GM18907 (cell line): Measurements from ENCODE around the gene USP37.

ENCODE experiments used
- ATAC-seq: cut with Tn5 transposase; IDR thresholded peaks from one replicate; pipeline ENCODE4 v1.9.1; 2021; ENCODE audit warnings: mild to moderate bottlenecking, moderate library complexity; ENCODE audit not compliant: unreplicated experiment

Gene USP37, protein sequence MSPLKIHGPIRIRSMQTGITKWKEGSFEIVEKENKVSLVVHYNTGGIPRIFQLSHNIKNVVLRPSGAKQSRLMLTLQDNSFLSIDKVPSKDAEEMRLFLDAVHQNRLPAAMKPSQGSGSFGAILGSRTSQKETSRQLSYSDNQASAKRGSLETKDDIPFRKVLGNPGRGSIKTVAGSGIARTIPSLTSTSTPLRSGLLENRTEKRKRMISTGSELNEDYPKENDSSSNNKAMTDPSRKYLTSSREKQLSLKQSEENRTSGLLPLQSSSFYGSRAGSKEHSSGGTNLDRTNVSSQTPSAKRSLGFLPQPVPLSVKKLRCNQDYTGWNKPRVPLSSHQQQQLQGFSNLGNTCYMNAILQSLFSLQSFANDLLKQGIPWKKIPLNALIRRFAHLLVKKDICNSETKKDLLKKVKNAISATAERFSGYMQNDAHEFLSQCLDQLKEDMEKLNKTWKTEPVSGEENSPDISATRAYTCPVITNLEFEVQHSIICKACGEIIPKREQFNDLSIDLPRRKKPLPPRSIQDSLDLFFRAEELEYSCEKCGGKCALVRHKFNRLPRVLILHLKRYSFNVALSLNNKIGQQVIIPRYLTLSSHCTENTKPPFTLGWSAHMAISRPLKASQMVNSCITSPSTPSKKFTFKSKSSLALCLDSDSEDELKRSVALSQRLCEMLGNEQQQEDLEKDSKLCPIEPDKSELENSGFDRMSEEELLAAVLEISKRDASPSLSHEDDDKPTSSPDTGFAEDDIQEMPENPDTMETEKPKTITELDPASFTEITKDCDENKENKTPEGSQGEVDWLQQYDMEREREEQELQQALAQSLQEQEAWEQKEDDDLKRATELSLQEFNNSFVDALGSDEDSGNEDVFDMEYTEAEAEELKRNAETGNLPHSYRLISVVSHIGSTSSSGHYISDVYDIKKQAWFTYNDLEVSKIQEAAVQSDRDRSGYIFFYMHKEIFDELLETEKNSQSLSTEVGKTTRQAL

DNA sequence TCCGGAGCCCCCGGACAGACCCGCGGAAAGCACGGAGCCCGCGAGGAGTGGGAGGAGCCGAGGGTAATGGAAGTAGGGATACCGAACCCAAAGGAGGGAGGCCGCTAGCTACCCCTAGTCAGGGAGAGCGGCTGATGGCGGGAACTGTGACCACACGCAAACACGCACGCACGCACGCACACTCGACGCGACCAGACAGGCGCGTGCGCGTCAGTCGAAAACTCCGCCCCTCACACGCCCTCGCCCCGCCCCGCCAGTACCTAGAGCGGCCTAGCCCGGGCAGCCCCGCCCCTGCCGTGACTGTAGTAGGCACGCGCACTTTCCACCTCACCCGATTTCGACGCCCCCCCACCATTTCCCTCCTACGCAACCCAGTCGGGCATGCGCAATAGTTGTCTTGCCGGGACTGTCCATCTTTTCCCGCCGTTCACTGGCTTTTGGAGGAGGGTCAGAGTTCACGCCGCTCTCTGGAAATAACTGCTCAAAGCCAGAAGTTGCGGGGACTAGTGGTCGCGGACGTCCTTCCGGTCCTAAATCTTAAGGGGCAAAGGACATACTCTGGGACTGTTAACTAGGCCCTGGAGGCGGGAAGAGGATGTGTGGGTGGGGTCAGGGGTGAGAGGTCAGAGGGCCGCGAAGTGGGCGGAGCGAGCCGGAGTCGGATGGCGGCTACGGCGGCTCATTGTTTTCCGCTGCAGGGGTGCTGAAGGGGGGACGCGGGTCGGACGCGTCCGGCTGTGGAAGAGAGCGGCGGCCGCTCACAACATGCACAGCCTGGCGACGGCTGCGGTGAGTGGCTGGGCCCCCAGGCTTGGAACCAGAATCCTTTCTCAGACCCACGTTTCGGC is at the start of gene USP37, which contains the start of gene CNOT9:
Gene USP37, minus strand, starts transcription at position 162 of the 848 bp plus-strand sequence. CDS start 9,698 bp downstream, outside the sequence.
Gene CNOT9, plus strand, starts transcription at position 650 of the 848 bp plus-strand sequence. Its CDS starts 116 bp downstream, at position 766.
- ATAC-seq = peak; percentile 79

DNA sequence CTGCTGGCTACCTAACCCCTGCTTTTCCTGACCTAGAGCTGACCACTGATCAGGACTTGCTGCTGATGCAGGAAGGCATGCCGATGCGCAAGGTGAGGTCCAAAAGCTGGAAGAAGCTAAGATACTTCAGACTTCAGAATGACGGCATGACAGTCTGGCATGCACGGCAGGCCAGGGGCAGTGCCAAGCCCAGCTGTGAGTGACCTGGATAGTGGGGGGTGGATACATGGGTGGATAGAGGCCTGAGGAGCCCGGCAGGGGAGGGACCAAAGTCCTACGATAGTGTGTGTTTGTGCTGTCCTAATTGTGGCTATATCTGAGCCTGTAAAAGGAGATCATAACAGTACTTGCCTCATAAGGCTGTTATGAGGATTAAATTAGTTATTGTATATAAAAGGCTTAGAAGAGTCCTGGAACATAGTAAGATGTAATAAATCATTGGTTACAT is 47.7 kb upstream of the USP37 start:
- no peak for ATAC-seq

DNA sequence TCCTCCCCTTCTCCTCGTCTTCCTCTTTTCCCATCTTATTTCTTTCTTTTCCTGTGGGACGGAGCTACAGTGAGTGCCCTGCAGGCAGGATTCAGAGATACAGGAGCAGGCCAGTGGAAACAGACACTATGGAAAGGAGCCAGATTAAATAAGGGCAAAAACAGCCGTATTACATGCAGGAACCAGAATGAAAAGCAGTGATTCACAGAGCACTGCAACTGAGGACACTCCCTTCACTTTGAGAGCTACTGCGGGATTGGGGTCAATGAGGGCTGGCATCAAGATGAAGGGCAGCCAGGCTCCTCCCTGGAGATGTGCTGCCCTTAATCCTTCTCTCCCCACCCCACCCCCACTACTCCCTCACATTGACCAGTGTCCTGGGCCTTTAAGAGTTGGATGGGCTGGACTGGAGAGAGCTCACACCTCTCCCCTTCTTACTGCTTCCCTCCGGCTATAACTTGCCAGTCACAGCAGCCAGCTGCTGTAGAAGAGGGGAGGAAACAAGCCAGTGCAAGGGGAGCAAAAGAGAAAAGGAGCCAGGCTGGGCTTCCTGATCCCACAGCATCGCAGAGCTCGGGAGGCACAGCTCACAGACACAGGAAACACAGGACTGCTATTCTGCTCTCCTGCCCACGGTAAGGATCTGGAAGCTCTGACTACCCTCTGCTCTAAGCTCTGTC is 39.4 kb upstream of the USP37 start, which contains the start of gene PLCD4:
Gene PLCD4, plus strand, starts transcription at position 464 of the 680 bp plus-strand sequence. CDS start 7,841 bp downstream, outside the sequence.
- no peak for ATAC-seq

DNA sequence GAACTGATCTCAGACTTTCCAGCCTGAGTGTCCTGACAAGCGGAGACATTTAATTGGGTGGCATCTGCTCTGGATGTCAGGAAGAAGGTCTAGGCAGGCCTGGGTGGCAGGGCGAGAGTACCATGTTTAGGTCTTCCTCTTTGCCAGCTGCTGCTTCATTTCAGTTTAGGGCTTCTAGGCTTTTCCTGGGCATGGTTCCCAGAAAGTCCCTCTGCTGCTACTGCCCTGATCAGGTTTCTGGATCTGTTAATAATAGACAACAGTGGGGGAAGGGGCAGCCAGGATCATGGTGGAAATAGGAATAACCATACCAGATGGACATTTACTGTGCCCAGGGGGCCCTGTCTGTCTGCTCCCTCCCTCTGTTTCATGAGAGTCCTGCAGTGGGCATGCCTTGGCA is 37.3 kb upstream of the USP37 start:
- no peak for ATAC-seq

DNA sequence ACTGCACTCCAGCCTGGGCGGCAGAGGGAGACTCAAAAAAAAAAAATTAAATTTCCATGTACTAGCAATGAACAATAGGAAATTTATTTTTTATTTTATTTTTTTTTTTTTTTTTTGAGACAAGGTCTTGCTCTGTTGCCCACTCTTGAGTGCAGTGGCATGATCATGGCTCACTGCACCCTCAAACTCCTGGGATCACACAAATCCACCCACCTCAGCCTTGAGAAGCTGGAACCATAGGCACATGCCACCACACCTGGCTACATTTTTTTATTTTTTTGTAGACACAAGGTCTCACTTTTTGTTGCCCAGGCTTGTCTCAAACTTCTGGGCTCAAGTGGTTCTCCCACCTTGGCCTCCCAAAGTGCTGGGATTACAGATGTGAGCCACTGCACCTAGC is 17.4 kb upstream of the USP37 start:
- no peak for ATAC-seq

DNA sequence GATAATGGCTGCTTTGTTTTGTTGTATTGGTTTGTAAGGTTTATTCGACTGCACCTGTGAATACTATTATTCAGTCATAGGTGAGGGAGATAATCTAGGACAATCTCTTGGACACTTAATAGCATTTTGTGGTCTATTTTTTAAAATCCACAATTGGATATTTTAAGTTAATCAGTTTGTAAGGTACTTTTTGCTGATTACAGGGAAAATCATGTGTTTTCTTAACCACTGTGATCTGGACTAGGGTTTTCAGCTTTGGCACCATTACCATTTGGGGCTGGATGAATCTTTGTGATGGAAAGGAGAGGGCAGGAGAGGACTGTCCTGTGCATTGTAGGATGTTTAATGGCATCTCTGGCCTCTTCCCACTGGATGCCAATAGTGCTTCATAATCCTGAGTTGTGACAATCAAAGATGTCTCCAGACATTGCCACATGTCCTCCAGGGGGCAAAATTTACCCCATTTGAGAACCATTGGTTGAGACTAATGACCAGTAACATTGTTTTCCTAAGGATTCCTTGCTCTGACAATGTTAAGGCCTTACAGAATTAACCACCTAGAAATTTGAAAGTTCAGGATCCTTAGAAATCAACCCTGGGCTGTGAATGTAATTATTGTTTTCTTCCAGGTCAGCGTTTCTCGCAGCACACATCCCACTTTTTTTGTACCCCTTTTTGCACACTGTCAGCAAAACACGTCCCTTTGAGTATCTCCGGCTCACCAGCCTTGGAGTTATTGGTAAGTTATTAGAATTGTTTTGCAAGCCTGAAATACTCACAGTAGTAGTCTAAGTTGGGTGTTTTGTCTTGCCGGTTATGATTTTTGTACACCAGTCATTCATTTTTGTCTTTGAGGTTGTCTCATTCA is 16.1 kb upstream of the USP37 start:
- no peak for ATAC-seq

DNA sequence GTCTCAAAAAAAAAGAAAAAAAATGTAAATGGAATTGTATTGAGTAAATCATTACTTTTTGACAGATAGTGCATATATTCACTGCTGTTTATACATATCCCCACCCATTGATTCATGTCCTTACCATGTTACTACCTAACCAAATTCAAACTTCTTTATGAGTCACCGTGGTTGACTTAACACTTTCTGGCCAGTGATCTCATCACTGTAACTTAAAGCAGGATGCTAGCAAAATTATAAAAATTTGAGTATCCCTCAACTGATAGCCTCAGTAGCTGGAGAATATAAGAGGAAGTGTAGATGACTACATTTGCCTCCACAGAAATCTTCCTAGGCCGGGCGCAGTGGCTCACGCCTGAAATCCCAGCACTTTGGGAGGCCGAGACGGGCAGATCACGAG is 13.9 kb upstream of the USP37 start:
- ATAC-seq = peak; percentile 78

DNA sequence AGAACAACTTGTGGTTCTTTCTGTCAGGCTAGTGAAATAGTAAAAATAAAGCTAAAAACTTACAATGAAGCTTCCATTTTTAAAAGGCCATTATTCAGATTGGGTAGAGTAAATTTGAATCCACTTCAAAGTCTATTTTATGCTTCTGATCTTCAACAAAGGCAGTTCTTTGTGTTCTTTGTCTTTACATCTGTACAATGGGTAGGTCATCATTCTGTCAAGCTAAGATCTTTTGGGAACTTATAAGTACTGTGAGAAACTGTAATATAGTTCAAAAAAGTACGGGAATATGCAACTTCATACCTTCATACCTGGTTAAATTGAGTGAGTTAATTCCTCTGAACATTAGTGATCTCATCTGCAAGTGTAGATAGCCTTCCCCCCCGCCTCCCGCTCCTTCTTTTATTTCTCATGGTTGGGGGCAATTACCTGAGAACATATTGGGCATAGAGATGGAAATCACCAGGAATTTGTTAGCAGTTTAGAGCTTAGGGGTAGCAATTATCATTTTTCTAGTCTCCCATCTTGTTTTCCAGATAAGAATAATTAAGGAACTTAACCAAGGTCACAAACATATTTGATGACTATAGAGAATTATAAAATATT is 10.2 kb upstream of the USP37 start:
- ATAC-seq = no peak

DNA sequence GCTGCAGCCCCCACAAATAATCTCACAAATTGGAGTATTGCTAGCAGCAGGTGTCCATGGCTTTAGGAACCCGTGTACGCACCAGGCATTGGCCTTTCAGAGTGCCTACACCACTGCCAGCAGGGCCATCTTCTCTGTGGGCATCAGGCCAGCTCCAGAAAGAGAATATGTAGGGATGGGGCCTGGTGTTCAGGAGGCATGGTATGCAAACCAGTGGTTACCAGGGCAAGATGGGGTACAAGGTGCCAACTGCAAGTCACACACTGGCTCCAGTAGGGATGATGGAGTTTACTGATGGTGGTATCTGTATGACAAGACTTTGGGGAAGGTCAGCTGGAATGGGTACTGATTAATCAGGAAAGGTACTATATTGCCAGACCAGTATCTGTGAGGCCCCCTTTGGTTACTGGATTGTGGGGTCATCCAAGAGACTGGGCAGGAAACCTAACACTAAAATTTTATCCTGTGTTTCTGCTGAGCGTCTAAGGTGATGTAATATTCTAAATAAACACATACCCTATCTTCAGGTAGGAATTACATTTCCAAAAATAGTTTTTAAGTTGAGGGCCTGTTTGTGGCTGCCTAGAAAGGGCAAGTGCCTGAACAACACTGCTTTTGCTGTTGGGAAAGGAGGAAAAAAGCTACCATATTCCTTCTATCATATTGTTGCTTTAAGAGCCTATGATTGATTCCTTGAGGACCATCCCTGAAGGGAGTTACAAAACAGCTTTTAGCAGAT is 9.5 kb upstream of the USP37 start:
- no peak for ATAC-seq

DNA sequence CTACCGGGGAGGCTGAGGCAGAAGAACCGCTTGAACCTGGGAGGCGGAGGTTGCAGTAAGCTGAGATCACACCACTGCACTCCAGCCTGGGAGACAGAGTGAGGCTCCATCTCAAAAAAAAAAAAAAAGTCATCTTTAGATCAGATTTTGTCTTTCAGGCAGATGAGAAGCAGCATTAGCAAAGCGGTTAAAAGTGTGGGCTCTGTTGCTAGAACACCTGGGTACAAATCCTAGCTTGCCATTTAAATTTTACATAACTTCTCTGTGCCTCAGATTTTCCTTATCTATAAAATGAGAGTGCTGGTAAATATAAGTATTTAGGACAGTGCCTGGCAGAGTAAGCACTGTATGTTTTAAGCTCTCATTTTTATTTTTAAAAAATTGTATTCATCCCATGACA is 8.7 kb upstream of the USP37 start:
- ATAC-seq = no peak

DNA sequence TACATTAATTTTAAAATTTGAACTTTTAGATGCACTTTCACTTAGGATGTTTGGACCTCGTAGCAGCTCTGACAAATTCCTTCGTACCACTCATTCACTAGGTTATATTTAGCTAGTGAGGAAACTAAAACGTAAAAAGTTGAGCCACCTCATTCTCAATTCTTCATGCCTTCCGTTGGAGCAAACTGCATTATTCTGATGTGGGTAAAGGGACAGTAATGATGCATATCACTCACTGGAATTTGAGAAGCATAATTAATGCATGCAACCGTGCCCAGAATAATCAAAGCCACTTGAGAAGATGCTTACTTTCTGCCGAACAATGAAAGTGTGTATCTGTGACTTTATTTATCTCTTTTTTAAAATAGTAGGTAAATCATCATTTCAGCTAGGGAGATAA is 2.7 kb upstream of the USP37 start:
- ATAC-seq = no peak

DNA sequence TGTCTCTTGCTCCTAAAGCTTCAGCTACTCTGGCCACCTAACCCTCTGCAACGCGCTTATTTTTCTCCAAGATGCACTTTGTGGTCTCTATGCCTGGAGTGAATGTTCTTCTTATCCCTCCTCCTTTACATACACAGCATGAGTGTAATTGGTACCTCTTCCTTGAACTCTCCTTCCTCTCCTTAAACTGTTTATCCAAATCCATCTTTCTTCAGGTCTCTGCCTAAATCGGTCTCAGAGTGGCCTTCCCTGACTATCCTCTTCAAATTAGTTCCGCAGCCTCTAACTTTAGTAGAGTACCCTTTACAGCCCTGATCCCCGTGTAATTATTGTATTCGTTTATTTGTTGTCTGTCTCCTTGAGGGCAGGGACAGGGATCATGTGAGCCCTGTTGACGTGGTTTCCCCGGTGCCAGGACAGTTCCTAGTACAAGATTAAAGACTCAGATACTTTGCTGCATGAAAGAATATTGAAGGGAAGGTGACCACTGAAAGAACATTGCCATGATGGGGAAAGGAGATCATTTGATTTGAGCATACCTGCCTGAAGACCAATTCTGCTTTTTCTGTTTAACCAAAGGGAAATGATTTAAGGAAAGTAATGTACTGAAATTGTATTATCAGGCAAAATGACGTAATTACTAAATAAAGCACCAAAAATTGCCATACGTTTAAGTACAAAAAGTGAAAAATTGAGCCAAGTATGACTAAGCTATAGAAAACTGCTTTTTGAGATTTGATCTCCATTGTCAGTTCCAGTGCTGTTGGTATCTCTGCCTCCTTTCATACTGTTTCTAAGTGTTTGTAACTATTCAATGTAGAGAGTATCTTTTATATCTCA is 1.7 kb upstream of the USP37 start:
- no peak for ATAC-seq

DNA sequence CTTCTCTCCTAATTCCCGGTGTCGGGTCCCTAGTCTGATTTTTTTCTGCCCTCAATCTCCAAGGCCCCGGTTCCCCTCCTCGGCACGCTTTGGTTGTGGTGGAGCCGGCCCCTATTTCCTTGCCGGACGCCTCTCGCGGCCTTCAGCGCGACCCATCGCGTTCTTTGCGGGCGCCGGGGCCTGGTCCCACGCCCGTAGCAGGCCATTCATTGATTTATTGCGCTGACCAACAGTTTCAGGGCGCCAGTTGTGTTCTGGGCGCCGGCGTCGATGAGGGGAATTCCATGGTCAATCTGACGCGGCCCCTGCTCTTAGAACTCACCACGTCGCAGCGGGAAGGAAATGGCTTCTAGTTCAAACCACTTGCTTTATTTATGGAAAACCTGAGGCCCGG is 884 bp upstream of the USP37 start:
- ATAC-seq = peak; percentile 33

DNA sequence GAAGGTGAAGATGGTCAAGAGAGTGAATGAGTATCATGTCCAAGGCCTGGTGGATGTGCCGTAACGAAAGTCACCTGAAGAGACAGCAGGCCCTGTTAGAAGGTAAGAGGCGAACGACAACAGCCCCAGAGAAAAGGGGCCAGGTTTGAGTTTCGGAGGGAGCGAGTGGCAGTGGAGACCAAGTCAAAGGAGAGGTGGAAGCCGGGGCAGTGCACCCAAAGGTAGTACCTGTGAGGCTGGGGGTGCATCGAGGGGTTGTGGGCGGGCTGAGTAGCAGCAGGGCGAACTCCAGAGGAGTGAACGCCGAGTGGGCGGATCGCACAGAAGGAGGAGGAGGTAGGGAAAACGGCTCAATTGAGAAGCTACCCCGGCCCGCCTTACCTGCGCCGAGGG is 358 bp downstream of the USP37 start:
- ATAC-seq = peak; percentile 49

DNA sequence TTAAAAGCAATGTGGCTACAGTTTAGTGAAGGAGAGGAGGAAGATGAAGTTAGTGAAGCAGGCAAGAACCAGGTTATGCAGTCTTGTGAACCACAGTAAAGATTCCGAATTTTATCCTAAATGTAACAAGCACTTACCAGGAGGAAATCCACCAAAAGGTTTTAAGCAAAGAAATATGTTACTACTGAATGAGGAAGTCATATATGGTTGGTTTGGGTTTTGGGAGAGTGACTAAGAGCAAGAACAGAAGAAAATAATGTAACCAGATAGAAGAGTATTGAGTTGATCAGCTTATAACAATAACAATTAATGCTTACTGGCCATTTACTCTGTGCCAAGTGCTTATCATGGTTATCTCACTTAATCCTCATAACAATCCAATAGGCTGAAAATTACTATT is 1.9 kb downstream of the USP37 start:
- ATAC-seq = no peak

DNA sequence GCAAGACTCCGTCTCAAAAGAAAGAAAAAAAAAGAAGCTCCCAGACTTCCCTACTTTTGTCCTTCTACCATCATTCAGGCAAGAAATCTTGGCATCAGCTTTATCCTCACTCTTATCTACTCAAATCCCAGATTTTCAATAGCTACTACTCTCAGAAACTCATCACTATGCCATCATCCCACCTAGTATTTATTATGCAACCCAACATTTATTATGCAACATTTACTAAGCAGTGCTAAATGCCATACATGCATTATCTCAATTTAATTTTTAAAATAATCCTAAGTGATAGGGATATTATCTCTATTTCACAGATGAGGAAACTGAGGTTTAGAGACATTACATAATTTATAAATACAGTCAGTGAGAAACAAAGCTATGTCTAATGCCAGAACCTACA is 4.1 kb downstream of the USP37 start:
- no peak for ATAC-seq

DNA sequence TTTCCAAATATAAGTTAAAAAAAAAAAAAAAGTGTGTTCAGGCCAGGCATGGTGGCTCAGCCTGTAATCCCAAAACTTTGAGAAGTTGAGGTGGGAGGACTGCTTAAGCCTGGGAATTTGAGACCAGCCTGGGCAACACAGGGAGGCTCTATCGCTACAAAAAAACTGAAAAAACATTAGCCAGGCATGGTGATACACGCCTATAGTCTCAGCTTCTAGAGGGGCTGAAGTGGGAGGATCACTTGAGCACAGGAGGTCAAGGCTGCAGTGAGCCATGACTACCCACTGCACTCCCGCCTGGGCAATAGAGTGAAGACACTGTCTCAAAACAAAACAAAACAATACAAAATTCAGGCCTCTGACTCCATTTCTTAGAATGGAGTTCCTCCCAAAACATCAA is 9.2 kb downstream of the USP37 start:
- no peak for ATAC-seq
